Putamen (tissue), 1 donor: ENCODE measurements around the gene STK36.

ENCODE experiments used
- DNase-seq: peaks from one replicate; pipeline ENCODE4 v3.0.0-alpha.2; 2016; ENCODE audit warnings: low spot score

The STK36 gene

GRCh38 chr2:218671654-218672566, at the start of gene STK36, which contains the start of gene RNF25:
STK36 (plus strand) TSS chr2:218672086; CDS start chr2:218672830, 744 bp downstream.
RNF25 (minus strand) TSS chr2:218672002; CDS start chr2:218671970, 32 bp downstream.
- DNase-seq = peak; percentile 91

GRCh38 chr2:218622606-218623365, 49.1 kb upstream of the STK36 start:
- no peak for DNase-seq

- no peak for DNase-seq
These were observed 48.5 kb upstream of the STK36 start for GRCh38 chr2:218623366-218623705.

GRCh38 chr2:218626369-218626768, 45.5 kb upstream of the STK36 start:
- no peak for DNase-seq

- no peak for DNase-seq
These were observed 43.9 kb upstream of the STK36 start for GRCh38 chr2:218627939-218628338.

- DNase-seq = no peak
These were observed 40.0 kb upstream of the STK36 start for GRCh38 chr2:218631837-218632236.

- no peak for DNase-seq
These were observed 36.2 kb upstream of the STK36 start for GRCh38 chr2:218635719-218636118.

GRCh38 chr2:218638372-218638771, 33.5 kb upstream of the STK36 start:
- DNase-seq = no peak

GRCh38 chr2:218642121-218642656, 29.7 kb upstream of the STK36 start:
- DNase-seq = no peak

- DNase-seq = no peak
These were observed 29.1 kb upstream of the STK36 start for GRCh38 chr2:218642786-218643185.

GRCh38 chr2:218643751-218644310, 28.1 kb upstream of the STK36 start:
- no peak for DNase-seq

- no peak for DNase-seq
These were observed 27.2 kb upstream of the STK36 start for GRCh38 chr2:218644721-218645120.

GRCh38 chr2:218645126-218645525, 26.8 kb upstream of the STK36 start:
- no peak for DNase-seq

GRCh38 chr2:218648088-218648786, 23.6 kb upstream of the STK36 start:
- peak; percentile 34 for DNase-seq

GRCh38 chr2:218648787-218649100, 23.1 kb upstream of the STK36 start:
- no peak for DNase-seq

- DNase-seq = no peak
These were observed 16.1 kb upstream of the STK36 start for GRCh38 chr2:218655751-218656150.

- no peak for DNase-seq
These were observed 13.1 kb upstream of the STK36 start for GRCh38 chr2:218658671-218659257.

- DNase-seq = peak; percentile 93
These were observed 12.5 kb upstream of the STK36 start, which contains the start of the genes BCS1L and ZNF142 for GRCh38 chr2:218659258-218659987. BCS1L (plus strand) TSS chr2:218659683; CDS start chr2:218660988, 1,305 bp downstream. ZNF142 (minus strand) TSS chr2:218659623; CDS start chr2:218656429, 3,194 bp downstream.

- no peak for DNase-seq
These were observed 11.9 kb upstream of the STK36 start for GRCh38 chr2:218659988-218660358.

GRCh38 chr2:218662377-218662776, 9.5 kb upstream of the STK36 start:
- DNase-seq = no peak

GRCh38 chr2:218662827-218663226, 9.1 kb upstream of the STK36 start:
- no peak for DNase-seq
